ENCODE data around the gene RPS16. TPM values are rescaled to one million over a fixed set of nuclear protein-coding genes. Genes with fewer than 3 reads are reported as not detected.
A peak's percentile ranks its signal among the peaks of the same experiment; 100 is the strongest.

Gene RPS16
- total and polyA plus RNA-seq, 2 of the 13 experiments (the other 11 are each of a cell fraction or from before 2014, with no cell fraction given): 488 to 2,583 TPM

- TF ChIP-seq ZBTB46 (CRISPR knock-in tag; IDR thresholded peaks at IDR 0.05; ENCODE audit: borderline replicate concordance) (no peak), HDAC1 (CRISPR knock-in tag; IDR thresholded peaks at IDR 0.05) (no peak), ZNF501 (CRISPR knock-in tag; IDR thresholded peaks at IDR 0.05) (peak; percentile 53), GATAD2A (CRISPR knock-in tag; IDR thresholded peaks at IDR 0.05) (peak; percentile 75), TRIM22 (IDR thresholded peaks at IDR 0.05) (no peak), DDIT3 (CRISPR knock-in tag; IDR thresholded peaks at IDR 0.05) (no peak), TCF12 (IDR thresholded peaks at IDR 0.05) (no peak), TCF12 (CRISPR knock-in tag; IDR thresholded peaks at IDR 0.05) (no peak), ZFP1 (CRISPR knock-in tag; IDR thresholded peaks at IDR 0.05) (no peak), MIER3 (CRISPR knock-in tag; IDR thresholded peaks at IDR 0.05; ENCODE audit: borderline replicate concordance) (no peak), MXI1 (IDR thresholded peaks at IDR 0.05; ENCODE audit: borderline replicate concordance, low read depth, low read length) (no peak), ZFY (CRISPR knock-in tag; IDR thresholded peaks at IDR 0.05) (peak; percentile 54), ZNF589 (CRISPR knock-in tag; conservative IDR thresholded peaks at IDR 0.05) (no peak), HOXD1 (CRISPR knock-in tag; IDR thresholded peaks at IDR 0.05) (no peak), ZFP37 (CRISPR knock-in tag; IDR thresholded peaks at IDR 0.05; ENCODE audit: borderline replicate concordance) (no peak), SAP130 (CRISPR knock-in tag; IDR thresholded peaks at IDR 0.05; ENCODE audit: low read depth) (peak; percentile 38)
- TF ChIP-seq, protein P1, sequence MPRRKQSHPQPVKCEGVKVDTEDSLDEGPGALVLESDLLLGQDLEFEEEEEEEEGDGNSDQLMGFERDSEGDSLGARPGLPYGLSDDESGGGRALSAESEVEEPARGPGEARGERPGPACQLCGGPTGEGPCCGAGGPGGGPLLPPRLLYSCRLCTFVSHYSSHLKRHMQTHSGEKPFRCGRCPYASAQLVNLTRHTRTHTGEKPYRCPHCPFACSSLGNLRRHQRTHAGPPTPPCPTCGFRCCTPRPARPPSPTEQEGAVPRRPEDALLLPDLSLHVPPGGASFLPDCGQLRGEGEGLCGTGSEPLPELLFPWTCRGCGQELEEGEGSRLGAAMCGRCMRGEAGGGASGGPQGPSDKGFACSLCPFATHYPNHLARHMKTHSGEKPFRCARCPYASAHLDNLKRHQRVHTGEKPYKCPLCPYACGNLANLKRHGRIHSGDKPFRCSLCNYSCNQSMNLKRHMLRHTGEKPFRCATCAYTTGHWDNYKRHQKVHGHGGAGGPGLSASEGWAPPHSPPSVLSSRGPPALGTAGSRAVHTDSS (CRISPR knock-in tag; conservative IDR thresholded peaks at IDR 0.05): no peak
- TF ChIP-seq, protein P2, sequence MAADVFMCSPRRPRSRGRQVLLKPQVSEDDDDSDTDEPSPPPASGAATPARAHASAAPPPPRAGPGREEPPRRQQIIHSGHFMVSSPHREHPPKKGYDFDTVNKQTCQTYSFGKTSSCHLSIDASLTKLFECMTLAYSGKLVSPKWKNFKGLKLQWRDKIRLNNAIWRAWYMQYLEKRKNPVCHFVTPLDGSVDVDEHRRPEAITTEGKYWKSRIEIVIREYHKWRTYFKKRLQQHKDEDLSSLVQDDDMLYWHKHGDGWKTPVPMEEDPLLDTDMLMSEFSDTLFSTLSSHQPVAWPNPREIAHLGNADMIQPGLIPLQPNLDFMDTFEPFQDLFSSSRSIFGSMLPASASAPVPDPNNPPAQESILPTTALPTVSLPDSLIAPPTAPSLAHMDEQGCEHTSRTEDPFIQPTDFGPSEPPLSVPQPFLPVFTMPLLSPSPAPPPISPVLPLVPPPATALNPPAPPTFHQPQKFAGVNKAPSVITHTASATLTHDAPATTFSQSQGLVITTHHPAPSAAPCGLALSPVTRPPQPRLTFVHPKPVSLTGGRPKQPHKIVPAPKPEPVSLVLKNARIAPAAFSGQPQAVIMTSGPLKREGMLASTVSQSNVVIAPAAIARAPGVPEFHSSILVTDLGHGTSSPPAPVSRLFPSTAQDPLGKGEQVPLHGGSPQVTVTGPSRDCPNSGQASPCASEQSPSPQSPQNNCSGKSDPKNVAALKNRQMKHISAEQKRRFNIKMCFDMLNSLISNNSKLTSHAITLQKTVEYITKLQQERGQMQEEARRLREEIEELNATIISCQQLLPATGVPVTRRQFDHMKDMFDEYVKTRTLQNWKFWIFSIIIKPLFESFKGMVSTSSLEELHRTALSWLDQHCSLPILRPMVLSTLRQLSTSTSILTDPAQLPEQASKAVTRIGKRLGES (CRISPR knock-in tag; IDR thresholded peaks at IDR 0.05; ENCODE audit: borderline replicate concordance): no peak
Observed at GRCh38 chr19:39428283-39429112, 7.3 kb downstream of the RPS16 start (continued).

All from HepG2 (cell line).